Measurements from ENCODE around the gene SLX4IP. TPM values are rescaled to one million over a fixed set of nuclear protein-coding genes. Genes with fewer than 3 reads are reported as not detected.

Gene SLX4IP
- polyA plus RNA-seq, 12 donors, result 3.6 to 8.8 (median 5.2) TPM; not detected in 1

DNA sequence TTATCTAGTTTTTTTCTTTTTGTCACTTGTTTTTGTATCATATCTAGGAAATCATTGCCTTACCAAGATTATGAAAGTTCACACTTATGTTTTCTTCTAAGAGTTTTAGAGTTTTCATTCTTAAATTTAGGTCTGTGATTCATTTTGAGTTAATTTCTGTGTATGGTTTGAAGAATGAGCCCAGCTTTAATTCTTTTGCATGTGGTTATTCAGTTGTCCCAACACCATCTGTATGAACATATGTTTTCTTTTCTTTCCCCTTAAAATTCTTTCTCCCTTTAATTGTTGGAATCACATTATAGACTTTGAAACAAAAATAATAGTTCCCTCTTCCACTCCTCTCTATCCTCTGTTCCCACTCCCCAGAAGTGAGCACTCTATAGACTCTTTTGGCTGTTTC is 85.4 kb downstream of the SLX4IP start:
- no peak for DNase-seq

DNA sequence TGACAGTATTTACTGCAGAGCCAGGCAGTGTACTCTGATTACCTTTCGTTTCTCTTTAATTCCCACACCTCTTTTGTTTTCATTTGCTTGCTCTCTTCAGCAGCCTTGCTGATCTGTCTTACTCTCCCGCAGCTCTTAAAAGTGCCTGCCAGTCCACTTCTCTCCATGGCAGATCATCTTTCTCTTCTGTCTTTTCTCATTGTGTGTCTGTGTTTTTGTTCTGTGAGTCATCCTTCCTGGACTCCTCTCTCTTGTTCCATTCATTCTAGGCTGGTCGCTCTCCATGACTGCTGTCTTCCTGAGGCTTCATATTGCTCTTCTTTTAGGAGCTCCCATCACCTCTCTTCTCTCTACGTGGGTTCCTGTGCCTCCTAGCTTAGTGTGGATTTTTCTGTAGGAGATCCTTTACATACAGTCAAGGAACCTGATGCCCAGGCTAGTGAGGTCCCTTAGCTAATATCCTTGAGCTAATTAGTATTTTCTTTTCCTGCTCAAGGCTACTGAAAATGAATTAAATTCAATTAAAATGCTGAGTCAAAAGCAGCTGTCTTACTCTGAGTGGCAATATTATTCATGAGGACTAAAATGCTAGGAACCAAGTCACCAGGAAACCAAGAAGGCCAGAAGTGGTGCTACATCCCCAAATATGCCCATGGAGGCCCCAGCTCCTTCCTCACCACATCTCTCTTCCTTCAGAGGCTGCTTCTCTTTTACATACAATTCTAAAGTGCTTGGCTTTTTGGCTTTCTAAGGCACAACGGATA is 86.1 kb downstream of the SLX4IP start:
- no peak for DNase-seq

DNA sequence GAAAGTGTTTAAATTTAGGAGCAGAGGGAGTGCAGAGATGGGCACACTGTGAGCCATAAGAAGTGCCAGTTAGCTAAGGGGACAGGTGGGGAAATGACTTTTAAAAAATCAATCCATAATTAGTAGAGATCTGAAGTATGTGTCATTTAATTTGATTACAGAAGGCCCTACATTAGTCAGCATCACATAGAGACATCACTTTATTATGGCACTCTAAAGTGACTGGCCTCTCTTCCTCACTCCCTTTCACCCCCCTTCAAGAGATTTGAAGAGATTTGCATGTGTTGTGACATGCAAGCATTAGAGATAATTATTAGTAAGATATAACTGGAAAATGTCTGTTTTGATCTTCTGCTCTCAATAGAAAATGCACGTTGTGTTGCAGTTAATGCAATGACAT is 86.7 kb downstream of the SLX4IP start:
- no peak for DNase-seq

DNA sequence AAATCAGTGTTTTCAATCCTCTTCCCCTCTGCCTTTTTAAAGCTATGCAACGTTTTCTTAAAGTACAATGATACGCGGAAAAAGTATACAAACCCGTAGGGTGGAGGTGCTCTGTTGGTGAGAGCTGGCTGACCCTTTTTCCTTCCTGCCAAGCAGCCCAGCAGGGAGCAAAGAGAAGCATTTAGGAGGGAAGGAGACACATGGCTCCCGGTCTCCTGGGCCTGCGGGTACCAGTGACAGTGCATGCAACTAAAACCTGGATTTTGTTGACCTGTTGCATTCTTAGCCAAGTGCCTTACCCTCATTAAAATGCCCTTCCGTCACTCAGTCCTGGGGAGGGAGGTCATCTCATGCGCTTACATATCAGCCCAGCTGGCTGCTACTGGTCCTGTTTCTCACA is 87.2 kb downstream of the SLX4IP start:
- no peak for DNase-seq

DNA sequence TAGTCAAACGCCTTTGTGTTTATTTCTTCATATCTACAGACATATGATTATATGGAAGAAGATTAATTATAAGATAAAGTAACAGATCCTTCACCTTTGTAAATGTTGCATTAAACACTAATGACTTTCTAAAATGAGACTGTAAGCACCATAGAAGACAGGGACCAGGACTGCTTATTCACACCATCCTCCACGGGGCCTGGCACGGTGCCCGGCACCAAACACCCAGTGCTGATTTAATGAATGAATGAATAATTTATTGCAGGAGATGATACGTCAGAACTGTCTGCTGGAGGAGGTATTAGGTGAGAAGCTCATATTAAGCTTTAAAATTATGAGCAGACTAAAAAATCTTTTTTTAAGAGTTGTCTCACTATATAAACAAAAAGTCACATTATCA is 88.3 kb downstream of the SLX4IP start:
- DNase-seq, result no peak

DNA sequence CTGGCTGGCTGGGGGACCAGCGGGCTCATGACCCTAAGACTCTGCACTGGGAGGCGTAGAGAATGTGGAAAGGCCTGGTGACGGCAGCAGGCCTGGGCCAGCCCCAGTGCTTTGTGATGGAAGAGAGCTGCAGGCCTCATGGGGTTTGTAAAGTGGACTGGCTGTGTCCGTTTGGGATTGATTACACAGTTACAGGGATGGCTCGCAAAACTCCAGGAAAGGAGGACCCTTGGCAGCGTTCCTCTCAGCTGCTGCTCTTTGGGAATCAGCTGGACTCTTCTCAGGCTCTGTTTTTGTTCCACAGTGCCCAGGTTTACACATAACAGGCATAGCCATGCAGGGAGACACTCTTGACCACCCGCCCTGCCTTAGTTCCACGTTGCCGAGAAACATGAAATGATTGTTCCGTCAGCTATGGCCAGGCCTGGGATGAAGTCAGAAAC is 89.0 kb downstream of the SLX4IP start:
- peak; percentile 76 for DNase-seq

DNA sequence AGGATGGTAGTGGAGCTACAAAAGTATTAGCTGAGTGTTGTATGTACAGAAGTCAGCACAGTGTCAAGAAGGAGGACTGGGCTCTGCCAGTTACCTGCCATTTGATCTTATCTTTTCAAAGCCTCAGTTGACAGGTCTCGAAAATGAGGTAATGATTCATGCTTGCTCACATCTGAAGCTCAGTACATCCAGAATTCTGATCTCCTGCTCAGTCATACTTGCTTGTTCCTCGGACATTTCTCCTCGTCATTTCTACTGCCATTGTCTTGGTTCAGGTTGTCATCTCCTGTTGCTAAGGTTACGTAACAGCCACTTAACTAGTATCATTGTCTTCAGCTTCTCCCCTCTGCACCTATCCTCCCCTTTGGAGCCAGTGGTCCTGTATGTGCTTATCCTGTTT is 89.5 kb downstream of the SLX4IP start:
- no peak for DNase-seq

DNA sequence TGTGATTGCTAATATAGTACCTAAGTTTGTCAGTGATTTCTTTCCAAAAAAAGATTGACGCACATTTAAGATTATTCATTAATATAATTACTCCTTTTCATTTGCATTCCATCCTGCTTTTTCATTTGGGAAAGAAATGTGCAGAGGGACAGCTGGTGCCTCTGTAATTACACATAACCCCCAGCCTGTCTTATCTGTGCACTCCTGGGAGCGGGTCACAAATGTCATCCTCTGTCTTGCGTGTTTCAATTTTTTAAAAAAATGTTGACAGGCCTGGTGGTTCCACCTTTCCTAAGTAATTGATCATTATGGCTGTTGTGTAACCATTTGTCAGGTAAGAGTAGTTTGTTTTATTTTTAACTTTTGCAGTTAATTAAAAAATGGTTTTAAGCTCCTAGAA is 92.7 kb downstream of the SLX4IP start:
- DNase-seq, result no peak

DNA sequence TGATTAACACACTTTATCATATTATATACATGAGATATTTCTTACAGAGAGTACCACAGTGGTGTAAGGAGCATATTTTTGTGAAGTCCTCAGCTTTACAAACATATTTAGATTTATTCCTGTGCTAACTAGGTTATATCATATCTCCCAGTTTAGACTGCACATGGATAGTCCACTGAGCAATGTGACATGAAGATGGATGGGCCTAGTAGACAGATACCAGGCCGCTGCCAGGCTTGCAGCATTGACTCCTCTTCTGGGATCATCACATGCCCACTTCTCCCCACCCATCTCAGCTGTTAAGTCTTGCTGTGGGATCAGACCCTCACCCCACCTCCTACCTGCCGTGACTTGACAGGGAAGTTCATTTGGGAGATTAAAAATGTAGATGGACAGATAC is 95.8 kb downstream of the SLX4IP start:
- DNase-seq, result no peak

DNA sequence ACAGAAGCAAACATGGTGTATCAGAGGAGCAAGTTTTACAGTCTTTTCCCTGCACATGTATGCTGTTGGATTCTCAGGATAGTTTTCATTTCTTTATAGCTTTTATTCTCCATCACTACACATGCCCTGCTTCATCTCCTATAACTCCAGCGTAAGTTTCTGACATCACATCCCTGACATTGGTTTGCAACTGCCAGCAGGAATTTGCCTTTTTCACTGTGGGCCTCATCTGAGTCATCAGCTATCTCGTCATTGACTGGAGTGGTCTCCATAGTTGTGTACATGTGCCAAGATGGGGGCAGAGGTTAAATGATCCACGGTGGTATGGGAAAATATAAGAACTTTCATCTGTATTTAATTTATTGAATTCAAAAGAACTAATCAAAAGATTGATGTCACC is 96.7 kb downstream of the SLX4IP start:
- no peak for DNase-seq

DNA sequence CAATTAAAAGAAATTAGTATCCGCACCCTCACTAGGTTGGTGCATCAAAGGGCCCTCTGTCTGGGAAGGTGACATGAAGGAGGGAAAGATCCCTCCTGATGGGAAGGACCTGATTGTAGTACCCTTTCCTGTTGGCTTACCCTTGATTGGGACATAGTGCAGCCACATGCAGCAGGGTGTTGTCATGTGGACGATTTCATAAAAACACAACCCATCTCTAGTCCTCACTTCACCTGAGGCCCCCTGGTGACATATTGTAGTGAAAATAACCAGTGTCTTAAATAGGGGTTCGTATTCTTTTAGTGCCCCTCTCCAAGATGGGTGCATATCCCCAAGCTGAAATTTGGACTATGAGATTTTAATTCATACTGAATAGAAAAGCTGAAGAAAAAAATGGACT is 97.3 kb downstream of the SLX4IP start:
- DNase-seq, result no peak

DNA sequence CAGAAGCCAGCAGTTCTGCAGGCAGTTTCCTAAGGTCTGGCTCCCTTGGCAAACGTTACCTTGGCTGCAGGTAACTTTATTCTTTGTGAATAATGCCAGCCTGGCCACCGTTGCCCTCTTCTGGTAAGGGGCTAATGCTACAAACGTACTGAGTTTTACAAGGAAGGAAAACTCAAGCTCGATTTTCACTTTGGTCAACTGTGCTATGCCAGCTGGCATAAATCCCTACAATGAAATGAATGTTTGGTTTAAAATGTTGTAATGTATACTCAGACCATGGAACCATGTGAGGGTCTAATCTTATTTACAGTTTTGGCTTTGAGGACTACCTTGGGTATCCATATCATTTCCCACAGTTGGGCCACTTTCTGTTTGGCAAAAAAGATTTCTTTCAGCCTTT is 101.4 kb downstream of the SLX4IP start:
- DNase-seq, result peak; percentile 38

DNA sequence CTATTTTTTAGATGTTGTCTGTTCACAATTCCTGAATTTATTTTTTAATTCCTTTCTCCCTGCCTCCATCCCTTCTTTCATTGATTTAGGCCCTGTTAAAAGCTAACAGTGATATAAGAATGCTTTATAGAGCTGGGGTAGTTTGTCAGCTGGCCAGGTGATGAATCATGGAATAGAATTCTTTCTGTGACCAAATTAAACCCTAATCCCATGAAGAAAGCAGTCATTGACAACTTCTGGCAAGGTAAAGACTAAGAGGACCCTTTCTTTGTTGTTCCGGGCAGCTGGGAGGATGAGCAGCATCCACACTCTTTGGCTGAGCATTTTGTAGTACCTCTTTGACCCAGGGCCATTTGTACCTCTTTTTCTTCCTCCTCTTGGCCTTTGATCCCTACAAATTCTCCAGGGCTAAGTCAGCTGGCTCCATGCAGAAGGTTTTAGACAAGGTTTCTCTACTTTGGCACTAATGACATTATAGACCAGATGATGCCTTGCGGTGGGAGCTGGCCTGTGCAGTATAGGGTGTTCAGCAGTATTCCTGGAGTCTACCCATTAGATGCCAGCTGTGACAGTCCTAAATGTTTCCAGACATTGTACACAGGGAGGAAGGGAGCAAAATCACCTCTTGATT is 102.9 kb downstream of the SLX4IP start:
- DNase-seq, result no peak

DNA sequence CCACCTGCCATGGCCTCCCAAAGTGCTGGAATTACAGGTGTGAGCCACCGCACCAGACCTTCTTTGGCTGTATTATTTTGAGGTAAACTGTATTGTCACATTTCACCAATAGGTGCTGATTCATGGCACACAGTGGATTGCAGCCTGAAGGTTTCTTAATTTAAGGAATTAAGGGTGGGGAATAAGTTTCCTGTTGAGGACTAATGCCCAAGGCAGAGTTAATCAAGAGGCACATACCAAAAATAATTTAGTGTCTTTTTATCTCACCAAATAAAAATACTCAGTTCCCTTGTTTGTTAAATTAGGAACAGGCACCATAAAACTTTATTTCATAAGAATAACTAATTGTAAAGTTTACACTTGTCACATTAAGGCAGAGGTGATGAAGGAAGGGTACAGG is 103.7 kb downstream of the SLX4IP start:
- no peak for DNase-seq

DNA sequence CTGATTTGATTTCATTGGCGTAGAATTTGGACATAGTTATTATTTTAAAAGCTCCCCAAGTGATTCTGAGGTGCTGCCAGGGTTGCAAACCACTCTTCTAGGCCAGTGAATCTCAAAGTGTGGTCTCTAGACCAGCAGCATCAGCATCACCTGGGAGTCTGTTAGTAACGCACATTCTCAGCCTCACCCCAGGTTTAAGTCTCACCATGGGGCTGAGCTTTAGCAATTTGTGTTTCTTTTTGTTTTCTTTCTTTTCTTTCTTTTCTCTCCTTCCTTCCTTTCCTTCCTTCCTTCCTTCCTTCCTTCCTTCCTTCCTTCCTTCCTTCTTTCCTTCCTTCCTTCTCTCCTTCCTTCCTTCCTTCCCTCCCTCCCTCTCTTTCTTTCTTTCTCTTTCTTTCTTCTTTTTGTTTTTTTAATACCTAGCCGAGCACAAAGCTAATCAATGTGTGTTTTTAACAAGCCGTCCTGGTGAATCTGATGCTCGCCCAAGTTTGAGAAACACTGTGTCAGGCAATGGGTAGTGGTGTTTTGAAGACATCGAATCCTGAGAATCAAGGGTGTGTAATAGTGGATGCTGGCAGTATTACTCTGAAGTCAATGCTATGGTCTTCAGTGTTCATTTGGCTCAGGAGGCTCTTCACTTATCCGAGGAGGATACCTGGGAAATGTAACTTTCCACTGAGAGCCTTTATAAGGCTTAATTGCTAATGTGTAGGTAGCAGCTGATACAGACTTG is 104.9 kb downstream of the SLX4IP start:
- no peak for DNase-seq

DNA sequence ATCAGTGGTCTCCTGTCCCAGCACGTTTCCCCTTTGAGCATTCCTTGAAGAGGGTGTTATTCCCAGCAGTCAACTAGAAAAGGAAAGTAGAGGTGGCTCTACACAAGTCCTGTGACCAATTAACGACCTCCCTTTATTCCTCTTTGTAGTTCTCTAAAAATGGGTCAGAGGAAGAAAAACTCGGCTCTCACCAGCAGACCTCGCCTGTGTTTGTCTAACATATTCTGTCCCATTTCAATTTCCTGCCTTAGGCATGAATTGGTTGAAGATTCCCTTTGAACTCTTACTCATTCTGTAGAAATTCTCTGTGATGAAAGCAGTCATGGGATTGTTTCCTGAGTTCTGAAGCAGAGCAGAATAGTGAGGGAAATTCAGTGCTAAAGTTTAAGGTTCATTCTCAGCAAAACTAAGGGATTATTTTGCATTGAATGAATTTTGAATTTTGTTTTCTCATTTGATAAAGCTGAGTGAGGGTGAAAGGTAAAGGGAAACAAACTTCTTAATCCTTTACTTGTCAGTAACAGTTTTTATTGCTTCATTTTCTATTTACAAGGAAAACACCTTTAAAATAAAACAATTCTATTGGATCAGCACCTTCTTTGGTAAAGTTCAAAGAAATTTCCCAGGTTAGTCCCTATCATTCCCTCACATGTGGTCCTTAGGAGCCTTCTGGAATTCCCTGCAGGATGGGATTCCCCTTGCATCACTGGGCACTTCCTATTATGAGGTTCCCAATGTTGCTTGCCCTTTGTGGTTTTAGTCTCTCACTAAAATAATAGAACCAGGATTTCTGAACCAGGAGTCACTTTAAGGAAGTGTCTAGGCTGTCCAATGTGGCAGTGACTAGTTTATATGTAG is 105.8 kb downstream of the SLX4IP start:
- no peak for DNase-seq

DNA sequence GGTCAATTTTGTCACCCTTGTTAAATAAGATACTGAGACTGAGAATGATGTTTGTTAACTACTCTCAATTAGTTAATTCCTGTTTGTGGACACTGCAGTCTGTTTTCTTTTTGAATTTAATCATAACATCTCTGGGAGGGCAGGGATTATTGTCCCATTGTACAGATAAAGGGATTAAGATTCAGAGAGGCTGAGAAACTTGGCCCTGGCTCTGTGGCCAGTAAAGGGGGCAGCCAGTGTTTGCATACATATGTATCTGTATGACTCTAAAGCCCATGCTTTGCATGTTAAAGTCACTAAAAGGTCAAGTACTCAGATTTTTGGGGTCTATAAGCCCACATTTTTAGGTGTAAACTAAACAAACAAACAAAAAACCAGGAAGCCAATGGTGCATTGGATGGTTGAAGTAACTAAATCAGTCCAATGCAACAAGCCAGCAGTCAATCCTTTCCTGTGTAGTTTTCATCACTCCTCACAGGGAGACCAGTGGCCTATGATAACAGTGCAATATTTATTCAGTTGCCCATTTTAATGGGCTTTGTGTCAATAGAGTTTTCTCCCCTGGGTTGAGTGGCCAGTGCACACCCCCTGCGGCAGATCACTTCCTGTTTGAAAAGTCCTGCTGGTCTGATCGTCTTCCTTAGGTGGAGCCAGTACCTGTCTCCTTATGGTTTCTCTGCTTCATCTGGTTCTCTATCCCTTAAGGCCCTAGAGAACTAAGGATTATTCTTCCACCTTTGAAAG is 106.7 kb downstream of the SLX4IP start:
- no peak for DNase-seq

DNA sequence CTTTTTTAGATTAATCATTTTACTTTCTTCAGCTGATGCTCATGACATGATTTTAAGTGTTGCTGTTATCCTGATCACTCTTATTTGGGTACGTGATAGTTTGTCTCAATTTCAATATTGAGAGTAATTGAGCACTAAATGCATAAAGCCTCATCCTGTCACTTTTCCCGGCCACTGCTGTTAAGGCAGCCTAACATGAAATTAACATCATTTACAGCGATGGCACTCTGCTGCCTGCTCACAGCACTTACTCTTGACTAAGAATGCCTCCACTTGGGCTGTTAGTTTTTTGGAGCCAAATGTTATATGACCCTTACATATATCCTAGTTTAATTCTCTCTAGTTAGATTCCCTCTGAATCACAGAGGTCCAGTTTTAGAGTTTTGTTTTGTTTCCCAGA is 107.3 kb downstream of the SLX4IP start:
- no peak for DNase-seq

DNA sequence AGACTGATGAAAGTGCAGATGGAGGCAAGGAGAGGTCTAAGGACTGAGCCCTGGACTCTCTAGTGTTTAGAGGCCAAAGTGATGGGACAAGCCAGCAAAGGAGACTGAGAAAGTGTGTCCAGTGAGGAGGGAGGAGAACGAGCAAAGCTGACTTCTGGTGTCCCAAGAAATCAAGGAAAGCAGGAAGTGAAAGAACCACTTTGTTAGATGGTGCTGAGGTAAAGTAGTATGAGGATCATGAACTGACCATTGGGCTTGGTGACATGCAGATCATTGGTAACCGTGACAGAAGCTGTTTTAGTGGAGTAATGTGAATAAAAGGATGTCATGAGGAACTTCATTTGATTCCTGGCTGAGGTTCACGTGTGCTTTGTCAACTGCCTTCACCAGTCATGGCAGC is 108.4 kb downstream of the SLX4IP start:
- no peak for DNase-seq

DNA sequence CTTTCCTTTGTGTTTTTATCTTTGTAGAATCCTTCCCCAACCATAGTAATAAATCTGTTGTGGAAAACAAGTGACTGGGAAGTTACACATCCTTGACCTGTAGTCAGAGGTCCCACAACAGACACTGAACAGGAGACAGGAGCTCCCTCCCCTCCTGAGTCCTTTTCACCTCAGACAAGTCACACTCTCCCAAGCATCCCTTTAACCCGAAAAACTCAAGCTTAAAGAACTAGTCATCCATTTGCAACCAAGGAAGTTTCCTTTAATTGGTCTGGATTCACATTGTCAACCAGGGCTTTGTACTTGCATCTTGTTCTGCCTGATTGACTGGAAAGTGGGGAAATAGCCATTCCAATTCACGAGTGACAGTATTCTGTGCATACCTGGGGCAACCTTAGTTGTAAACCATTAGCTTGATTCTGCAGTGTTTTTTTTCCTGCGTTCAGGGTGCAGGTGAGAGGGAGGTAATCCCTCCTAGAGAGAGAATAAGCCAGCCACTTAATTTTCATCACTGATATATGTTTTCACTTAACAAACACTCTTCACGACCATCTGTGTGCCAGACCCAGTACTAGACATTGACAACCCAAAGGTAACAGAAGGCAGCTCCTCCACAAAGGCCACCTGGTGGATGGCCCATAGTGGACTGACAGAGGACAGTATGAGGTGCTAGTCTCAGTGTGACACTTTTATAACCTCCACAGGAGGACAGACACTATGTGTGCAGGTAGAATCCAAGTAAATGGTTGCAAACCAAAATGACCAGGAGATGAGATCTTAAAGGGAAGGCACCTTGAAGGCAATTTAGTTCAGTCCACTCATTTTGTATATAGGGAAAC is 112.4 kb downstream of the SLX4IP start:
- DNase-seq, result no peak

Measured in muscle of arm (tissue), 12 donors.